Inflammatory macrophage treated with lipopolysaccharide for 1 hour (primary cell): ENCODE measurements around the gene GNG8.
"Not testable (repeated sequence)": the region's sequence is repeated elsewhere in the genome, so short reads cannot be mapped to it uniquely, and the experiment has no call there.

ENCODE experiments used
- DNase-seq, 2 donors: peaks; one replicate each; pipeline ENCODE4 v3.0.0-alpha.2; 2020 to 2022

Gene GNG8

GRCh38 chr19:46644720-46645119 is 8.7 kb upstream of the GNG8 start:
- no peak for DNase-seq

- no peak for DNase-seq
These were observed 4.7 kb upstream of the GNG8 start for GRCh38 chr19:46640656-46641055.

- peak; percentile 57 to 70 for DNase-seq
These were observed 3.6 kb upstream of the GNG8 start for GRCh38 chr19:46639358-46640182.

- no peak for DNase-seq
These were observed 1.2 kb upstream of the GNG8 start for GRCh38 chr19:46637224-46637623.

GRCh38 chr19:46634656-46635218 is 1.3 kb downstream of the GNG8 start:
- no peak for DNase-seq

GRCh38 chr19:46634045-46634655 is 1.9 kb downstream of the GNG8 start:
- DNase-seq: peak; percentile 83 to 93

- no peak for DNase-seq
These were observed 2.9 kb downstream of the GNG8 start for GRCh38 chr19:46633130-46633529.

GRCh38 chr19:46631481-46631880 is 4.5 kb downstream of the GNG8 start:
- no peak for DNase-seq

GRCh38 chr19:46630586-46631205 is 5.3 kb downstream of the GNG8 start:
- DNase-seq: no peak

- no peak for DNase-seq
These were observed 6.4 kb downstream of the GNG8 start for GRCh38 chr19:46629546-46630025.

GRCh38 chr19:46628970-46629369 is 7.0 kb downstream of the GNG8 start:
- not testable (repeated sequence) for DNase-seq

GRCh38 chr19:46626446-46626845 is 9.6 kb downstream of the GNG8 start:
- no peak for DNase-seq

GRCh38 chr19:46625731-46626130 is 10.3 kb downstream of the GNG8 start:
- no peak for DNase-seq

GRCh38 chr19:46624958-46625661 is 10.9 kb downstream of the GNG8 start, which contains the start of gene PTGIR:
Gene PTGIR (minus strand): TSS chr19:46625089. CDS start chr19:46624225, 864 bp downstream.
- DNase-seq: peak; percentile 61 to 65

GRCh38 chr19:46623915-46624502 is 12.0 kb downstream of the GNG8 start:
- DNase-seq: no peak

- DNase-seq: no peak
These were observed 13.9 kb downstream of the GNG8 start for GRCh38 chr19:46622118-46622446.

- DNase-seq: no peak
These were observed 14.5 kb downstream of the GNG8 start for GRCh38 chr19:46621191-46622117.

GRCh38 chr19:46620716-46621115 is 15.3 kb downstream of the GNG8 start:
- DNase-seq: no peak

- DNase-seq: no peak
These were observed 15.7 kb downstream of the GNG8 start for GRCh38 chr19:46620267-46620666.

GRCh38 chr19:46618670-46619231 is 17.3 kb downstream of the GNG8 start:
- peak; percentile 67 to 71 for DNase-seq

GRCh38 chr19:46617601-46618000 is 18.4 kb downstream of the GNG8 start:
- DNase-seq: no peak
